ENCODE results near the gene MPI.
"Not testable (repeated sequence)": the region's sequence is repeated elsewhere in the genome, so short reads cannot be mapped to it uniquely, and the experiment has no call there.

MPI gene

DNA sequence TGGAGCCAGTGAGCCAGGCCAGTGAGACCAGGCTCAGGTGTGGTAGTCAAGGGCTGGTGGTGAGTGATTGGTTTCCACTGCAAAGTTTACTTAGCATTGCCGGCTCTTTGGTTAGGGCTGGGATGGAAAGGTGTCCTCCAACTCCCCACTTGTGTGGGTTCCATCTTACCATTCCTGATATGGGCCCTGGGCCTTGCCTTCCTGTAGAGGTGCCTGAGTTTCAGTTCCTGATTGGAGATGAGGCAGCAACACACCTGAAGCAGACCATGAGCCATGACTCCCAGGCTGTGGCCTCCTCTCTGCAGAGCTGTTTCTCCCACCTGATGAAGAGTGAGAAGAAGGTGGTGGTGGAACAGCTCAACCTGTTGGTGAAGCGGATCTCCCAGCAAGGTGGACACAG, 3.1 kb downstream of the MPI start:
- no peak for DNase-seq (ENCODE audit: low spot score)

DNA sequence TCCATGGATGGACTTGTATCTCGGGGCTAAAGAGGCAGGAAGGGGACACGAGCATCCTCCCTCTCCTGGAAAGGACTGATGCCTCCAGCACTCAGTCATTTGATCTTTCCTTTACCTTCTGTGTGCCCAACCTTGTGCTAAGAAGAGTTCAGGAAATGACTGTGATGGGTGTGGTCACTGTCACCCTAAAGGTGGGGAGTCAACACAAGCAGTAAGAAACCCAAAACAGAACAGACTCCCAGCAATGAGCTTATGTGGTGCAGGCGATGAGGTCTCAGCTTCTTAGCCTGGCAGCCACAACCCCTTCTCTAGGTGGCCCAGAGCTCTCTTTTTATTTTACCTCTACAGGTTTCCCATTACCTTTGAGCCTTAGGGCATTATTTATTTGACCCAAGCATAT, 3.8 kb downstream of the MPI start:
- no peak for DNase-seq (ENCODE audit: low spot score)

- DNase-seq (ENCODE audit: low spot score) = not testable (repeated sequence)
These were observed 4.5 kb downstream of the MPI start for GRCh38 chr15:74894383-74894782.

DNA sequence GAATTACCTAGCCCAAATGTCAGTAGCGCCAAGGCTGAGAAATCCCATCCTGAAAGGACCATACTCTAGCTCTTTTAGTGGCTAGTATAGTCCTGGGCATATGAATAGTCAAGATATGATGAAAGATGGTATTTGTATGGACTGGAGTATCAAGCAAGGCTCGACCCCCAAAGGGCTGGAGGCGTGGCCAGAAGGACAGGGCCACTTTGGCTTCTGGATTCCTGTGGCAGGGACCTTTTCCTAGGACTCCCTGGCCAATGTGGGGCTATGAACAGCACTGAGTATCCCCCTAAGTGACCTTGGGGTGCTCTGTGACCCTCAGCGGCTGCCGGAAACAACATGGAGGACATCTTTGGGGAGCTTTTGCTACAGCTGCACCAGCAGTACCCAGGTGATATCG, 6.0 kb downstream of the MPI start:
- DNase-seq (ENCODE audit: low spot score) = no peak

DNA sequence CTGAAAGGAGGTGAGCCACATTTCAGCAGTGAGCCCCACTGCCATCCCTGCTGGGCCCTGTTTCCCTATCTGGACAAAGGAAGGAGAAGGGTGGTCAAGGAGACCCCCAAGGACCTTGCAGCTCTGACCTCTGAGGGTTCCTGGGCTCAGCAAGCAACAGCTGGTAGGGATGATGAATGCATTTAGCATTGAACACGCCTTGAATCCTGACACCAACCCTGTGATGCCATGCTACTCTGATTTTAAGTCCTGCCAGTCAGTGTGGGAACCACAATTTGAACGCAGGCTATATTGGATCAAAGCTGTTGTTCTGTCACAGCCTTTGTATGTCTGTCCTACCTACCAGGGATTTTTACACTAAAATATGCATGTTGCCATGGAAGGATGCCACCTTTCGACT, 6.5 kb downstream of the MPI start:
- no peak for DNase-seq (ENCODE audit: low spot score)

GRCh38 chr15:74897300-74897701, 7.5 kb downstream of the MPI start:
- no peak for DNase-seq (ENCODE audit: low spot score)

DNA sequence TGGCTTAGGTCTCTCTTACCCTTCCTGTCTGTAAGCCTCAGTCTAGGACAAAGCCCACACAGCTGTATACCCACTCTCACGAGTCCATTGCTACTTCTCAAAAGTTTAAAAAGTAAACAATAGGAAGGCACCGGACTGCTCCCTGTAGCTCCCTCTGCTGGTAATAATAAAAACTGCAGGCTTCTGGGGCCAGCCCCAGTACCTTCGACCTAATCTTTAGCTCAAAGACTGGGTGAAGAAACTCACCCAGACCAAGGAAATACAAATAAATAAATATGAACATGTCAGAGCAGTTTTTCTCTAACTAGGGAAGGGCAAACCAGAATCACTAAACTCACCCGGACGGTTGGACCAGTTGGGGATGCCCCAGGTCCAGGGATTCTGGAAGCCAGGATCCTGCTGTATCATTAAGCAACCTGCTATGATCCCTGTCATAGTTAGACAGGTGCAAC, 11.8 kb downstream of the MPI start:
- DNase-seq (ENCODE audit: low spot score) = peak; percentile 87

GRCh38 chr15:74902295-74903075, 12.6 kb downstream of the MPI start:
- no peak for DNase-seq (ENCODE audit: low spot score)

- DNase-seq (ENCODE audit: low spot score) = no peak
These were observed 13.8 kb downstream of the MPI start for GRCh38 chr15:74903676-74904075.

DNA sequence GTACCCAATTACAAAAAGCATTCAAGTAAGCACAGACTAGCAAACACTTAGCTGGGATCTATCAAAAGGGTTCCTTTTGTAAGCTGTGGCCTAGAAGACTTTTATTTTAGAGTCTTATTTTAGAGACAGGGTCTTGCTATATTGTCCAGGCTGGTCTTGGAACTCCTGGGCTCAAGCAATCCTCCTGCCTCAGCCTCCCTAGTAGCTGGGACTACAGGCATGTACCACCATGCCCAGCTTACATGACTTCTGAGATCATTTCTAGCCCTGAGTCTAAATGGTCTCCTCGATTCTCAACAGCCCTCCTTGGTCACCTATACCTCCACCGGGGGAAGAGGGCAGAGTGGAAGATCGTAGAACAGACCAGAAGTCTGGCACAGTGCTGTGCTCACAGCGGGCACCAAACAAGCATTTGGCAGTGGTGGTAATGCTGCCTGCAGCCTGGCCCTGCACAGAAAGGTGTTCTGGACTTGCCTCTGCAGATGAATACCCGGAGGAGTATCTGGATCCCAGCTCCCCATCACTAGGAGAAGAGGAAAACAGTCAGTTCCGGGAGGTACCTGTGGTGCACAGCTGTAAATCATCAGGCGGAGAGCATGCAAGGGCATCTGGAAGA, 14.5 kb downstream of the MPI start:
- DNase-seq (ENCODE audit: low spot score) = no peak

DNA sequence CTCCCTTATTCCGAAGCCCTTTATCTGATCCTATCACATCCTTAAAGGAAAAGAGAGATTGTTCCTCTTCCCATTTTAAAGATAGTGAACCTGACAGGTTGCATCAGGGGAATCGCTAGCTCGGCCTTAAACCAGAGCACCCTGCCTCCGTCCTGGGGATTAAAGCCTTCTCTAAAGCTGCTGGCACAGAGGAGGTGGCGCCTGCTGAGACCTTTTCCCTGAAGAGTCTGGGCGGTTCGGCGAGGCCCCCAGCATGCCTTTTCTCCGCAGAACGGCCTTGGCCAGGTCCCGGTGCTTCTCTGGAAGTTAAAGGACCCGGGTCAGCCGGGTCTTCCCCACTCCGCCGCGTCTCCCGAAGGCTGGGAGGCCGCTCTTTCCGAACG, 16.2 kb downstream of the MPI start:
- peak; percentile 40 for DNase-seq (ENCODE audit: low spot score)

DNA sequence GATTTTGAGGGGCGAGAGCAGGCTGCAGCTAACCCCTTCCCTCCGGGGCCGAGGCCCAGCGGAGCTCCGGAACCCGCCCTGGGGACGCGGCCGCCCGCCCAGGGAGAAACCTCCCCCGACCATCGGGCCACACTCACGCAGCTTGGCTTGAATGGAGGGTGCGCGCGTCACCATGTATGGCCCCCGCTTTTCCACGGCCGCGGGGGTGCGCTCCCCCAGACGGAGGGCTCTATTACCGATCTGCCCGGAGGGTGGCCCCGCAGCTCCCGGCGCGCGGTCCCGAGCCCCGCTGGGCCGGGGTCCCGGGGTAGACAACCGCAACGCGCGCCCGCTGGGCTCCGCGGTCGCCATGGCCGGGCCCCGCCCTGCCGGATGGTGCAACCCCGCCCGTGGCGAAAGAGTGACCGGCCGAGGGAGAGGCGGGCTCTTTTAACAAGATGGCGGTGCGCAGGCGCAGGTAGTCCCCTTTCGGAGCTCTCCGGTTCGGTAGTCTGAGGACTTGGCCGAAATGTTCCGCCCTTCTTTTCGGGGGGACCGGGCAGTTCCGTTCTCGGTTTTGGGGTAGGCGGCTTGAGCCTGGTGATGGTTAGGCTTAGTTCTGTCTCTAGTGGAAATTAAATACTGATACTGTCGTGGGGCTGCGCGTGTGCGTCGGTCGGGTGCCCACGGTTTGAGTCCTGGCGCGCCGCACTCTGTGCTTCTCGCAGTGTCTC, 16.8 kb downstream of the MPI start, which contains the start of gene FAM219B:
Gene FAM219B (minus strand): TSS at position 402 of the 713 bp plus-strand sequence. CDS start 51 bp downstream, at position 351.
- DNase-seq (ENCODE audit: low spot score) = peak; percentile 93

DNA sequence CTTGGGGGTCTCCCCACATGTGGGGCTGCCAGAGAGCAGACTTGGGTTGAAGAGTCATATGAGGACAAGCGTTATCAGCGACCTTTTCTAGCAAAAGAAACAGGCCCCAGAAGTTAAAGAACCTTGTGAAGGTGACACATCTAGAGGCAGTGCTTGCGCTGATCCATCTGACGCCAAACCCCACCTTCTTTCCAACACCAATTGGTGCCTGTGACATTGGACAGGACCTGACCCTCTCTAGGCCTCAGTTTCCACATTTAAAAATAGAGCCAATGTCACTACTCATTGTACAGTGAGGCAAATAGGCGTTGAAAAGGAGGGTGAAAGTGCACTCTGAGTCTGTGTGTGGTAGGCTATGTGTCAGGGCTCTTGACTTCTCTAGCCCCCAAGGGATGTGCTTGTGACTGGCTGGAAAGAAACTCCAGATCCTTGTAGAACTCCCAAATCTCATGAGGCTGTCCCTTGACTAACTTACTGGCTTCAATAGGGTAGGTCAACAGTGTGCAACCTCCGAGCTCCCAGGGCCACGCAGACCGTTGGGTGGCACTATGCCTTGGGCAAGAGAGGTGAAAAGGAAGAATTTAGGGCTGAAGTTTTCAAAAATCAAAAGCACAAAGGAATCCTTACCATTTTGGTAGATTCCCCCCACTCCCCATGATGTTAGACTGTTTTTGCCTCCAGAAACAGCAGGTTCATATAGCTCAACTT, 17.5 kb downstream of the MPI start:
- DNase-seq (ENCODE audit: low spot score) = no peak

GRCh38 chr15:74908635-74909034, 18.8 kb downstream of the MPI start:
- no peak for DNase-seq (ENCODE audit: low spot score)

DNA sequence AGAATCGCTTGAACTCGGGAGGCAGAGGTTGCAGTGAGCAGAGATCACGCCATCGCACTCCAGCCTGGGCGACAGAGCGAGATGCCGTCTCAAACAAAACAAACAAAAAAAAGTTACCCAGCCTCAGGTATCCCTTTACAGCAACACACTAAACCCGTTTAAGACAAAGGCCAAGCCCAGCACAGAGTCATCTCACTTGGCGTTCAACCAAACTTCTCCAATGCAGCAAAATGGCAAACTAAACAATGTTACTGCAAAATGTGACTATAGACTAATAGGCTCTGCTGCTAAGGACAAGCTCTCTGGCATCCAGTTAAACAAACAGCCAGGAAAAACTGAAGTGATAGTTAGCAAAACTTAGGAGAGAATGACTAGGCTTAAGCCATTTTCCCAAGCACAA, 23.2 kb downstream of the MPI start:
- no peak for DNase-seq (ENCODE audit: low spot score)

DNA sequence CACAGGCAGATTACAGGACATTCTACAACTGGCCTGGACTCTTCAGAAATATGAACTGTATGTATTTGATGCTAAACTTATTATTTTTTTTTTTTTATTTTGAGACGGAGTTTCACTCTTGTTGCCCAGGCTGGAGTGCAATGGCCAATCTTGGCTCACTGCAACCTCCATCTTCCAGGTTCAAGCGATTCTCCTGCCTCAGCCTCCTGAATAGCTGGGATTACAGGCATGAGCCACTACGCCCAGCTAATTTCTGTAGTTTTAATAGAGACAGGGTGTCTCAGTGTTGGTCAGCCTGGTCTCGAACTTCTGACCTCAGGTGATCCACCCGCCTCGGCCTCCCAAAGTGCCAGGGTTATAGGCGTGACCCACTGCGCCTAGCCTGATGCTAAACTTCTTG, 24.0 kb downstream of the MPI start:
- DNase-seq (ENCODE audit: low spot score) = not testable (repeated sequence)

DNA sequence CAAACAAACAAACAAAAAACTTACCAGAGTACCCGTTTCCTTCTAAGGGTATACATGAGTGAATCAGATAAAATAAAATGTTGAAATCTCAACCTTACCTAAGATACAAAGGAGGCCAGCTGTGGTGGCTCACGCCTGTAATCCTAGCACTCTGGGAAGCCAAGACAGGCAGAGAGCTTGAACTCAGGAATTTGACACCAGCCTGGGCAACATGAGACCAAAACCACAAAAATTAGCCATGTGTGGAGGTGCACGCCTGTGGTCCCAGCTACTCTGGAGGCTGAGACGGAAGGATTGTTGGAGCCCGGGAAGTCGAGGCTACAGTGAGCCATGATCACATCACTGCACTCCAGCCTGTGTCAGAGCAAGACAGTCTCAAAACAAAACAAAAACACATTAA, 27.8 kb downstream of the MPI start:
- DNase-seq (ENCODE audit: low spot score) = no peak

DNA sequence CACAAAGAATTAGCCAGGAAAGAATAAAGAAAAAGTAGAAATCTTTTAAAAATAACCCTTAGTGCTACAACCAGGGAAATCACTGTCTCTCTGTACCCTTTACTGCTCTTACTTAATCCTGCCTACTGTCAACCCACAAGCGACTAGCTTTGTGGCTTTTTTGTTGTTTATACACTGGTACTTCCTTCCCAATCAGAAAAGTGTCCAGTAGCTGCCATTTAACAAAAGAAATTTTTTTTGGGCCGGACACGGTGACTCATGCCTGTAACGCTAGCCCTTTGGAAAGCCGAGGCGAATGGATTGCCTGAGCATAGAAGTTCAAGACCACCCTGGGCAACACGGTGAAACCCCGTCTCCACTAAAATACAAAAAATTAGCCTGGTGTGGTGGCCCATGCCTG, 30.6 kb downstream of the MPI start:
- DNase-seq (ENCODE audit: low spot score) = no peak

GRCh38 chr15:74924525-74924924, 34.7 kb downstream of the MPI start:
- DNase-seq (ENCODE audit: low spot score) = no peak

DNA sequence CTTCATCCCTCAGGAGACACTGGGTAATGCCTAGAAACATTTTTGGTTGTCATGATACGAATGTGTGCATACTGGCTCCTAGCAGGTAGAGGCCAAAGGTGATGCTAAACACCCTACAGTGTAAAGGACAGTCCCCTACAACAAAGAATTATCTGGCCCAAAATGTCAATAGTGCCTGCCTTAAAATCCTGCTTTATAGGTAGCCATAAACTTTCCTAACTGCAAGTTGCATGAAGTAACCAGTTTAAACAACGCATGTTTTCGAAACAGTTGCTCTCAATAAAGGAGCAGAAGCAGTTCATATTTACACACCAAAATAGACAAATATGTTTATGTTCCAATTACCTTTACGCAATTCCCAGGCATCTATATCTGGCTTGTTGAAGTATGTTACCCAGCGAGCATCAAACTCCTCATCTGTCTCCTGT, 38.9 kb downstream of the MPI start:
- peak; percentile 63 for DNase-seq (ENCODE audit: low spot score)

DNA sequence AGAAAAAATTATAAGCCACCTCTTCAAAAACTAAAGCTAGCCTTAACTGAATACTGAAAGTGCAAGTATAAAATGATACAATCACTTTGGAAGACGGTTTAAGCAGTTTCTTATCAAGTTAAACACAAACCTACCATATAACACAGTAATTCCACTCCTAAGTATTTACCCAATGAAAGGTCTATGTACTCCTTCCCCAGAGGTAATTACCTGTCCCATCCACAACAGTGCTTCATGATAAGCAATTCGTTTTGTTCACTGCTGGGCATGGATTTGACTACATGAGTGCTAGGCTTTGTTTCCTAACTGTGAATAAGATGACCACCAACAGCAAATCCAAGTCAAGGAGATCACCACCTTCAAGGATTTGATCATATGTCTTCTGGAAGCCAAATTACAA, 43.7 kb downstream of the MPI start:
- DNase-seq (ENCODE audit: low spot score) = no peak

DNA sequence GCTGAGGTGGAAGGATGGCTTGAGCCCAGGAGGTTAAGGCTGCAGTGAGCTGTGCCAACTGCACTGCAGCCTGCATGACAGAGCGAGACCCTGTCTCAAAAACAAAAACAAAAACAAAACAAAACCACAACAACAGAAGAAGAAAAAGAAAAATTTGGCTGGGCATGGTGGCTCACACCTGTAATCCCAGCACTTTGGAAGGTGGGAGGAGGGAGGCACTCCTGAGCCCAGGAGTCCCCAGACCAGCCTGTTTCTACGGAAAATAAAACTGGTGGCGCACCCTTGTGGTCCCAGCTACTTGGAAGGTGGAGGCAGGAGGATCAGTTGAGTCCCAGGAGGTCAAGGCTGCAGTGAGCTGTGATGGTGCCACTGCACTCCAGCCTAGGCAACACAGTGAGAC, 45.4 kb downstream of the MPI start:
- DNase-seq (ENCODE audit: low spot score) = not testable (repeated sequence)

DNA sequence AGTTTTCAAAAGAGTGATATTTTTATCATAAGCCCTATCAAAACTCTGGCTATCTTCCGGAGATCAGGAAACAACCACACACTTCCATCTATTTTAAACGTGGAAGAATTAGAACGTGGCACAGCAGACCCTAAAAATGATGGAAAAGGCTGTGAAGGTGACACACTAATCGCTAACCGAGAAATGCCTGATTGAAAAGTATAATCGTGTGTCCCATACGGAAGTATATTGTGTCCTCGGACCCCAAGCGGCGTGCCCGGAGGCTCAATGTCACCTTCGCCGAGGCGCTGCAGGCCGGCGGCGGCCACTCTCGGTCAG, 47.4 kb downstream of the MPI start:
- no peak for DNase-seq (ENCODE audit: low spot score)
